Caco-2 (cell line): ENCODE results near the gene APMAP. TPM values are rescaled to one million over a fixed set of nuclear protein-coding genes. Genes with fewer than 3 reads are reported as not detected.

Source experiments
- BruUV-seq: library from RNA; stranded (reverse); fragments of 400-500 nt; replicated peaks from 2 replicates; lab custom pipeline; 2021; lab: Mats Ljungman, UMichigan
- CTCF ChIA-PET: fragments of 300-600 bp; sonication (Branson Sonifier 250); formaldehyde crosslinking; loops from one replicate; lab custom pipeline; 2022; ENCODE audit warnings: antibody characterized with exemption; lab: Charles Lee
- POLR2A ChIA-PET: fragments of 300-600 bp; sonication (Branson Sonifier 250); formaldehyde crosslinking; loops from one replicate; lab custom pipeline; 2022; ENCODE audit warnings: antibody characterized with exemption; lab: Charles Lee
- DNase-seq, 2 experiments: peaks; one replicate each; pipeline versions ENCODE4 v3.0.0 to v3.0.0-alpha.2; 2020 to 2022
- H3K27me3 ChIP-seq: replicated peaks from 2 replicates; pipeline ENCODE4 v1.6.0; 2011; ENCODE audit warnings: low read length; ENCODE audit not compliant: control insufficient read depth, insufficient read depth
- H3K36me3 ChIP-seq: 2 replicates; pipeline ENCODE4 v1.5.1; 2011; ENCODE audit warnings: low read length; ENCODE audit not compliant: control insufficient read depth, insufficient read depth
- H3K4me1 ChIP-seq: fragments of 250-450 bp; sonication (Bioruptor Pico); 2 replicates; pipeline ENCODE4 v1.5.1; 2020; ENCODE audit warnings: mild to moderate bottlenecking
- H3K4me3 ChIP-seq: 2 replicates; pipeline ENCODE4 v1.5.1; 2011; ENCODE audit warnings: low read depth, mild to moderate bottlenecking, control low read depth, low read length
- H3K9me3 ChIP-seq: fragments of 250-450 bp; sonication (Bioruptor Pico); 2 replicates; pipeline ENCODE4 v1.5.1; 2020; ENCODE audit warnings: mild to moderate bottlenecking, moderate library complexity
- H3K27ac Mint-ChIP-seq: one replicate; pipeline ENCODE4 v1.8.0; 2022; ENCODE audit warnings: mixed read lengths; ENCODE audit not compliant: unreplicated experiment
- H3K27me3 Mint-ChIP-seq: one replicate; pipeline ENCODE4 v1.8.0; 2022; ENCODE audit warnings: mixed read lengths; ENCODE audit not compliant: insufficient read depth, unreplicated experiment
- H3K36me3 Mint-ChIP-seq: one replicate; pipeline ENCODE4 v1.8.0; 2022; ENCODE audit warnings: mild to moderate bottlenecking, mixed read lengths; ENCODE audit not compliant: insufficient read depth, unreplicated experiment
- H3K4me1 Mint-ChIP-seq: one replicate; pipeline ENCODE4 v1.8.0; 2022; ENCODE audit warnings: low read depth, mixed read lengths; ENCODE audit not compliant: unreplicated experiment
- H3K4me3 Mint-ChIP-seq: one replicate; pipeline ENCODE4 v1.8.0; 2022; ENCODE audit warnings: mild to moderate bottlenecking, moderate library complexity, mixed read lengths; ENCODE audit not compliant: unreplicated experiment
- H3K9me3 Mint-ChIP-seq: one replicate; pipeline ENCODE4 v1.8.0; 2022; ENCODE audit warnings: mixed read lengths; ENCODE audit not compliant: unreplicated experiment
- CTCF ChIP-seq, 2 experiments: fragments of 200-600 bp in 1 of 2; IDR thresholded peaks; 1 replicate in 1 of 2; 2 replicates in 1 of 2; pipeline versions ENCODE4 v1.5.1 to v1.8.0; 2011 to 2022; ENCODE audit warnings: antibody characterized with exemption in 1 of 2, control low read depth in 1 of 2, inconsistent platforms in 1 of 2, low read depth in 1 of 2, low read length in 1 of 2, mild to moderate bottlenecking in 1 of 2, moderate library complexity in 1 of 2; ENCODE audit not compliant: insufficient read depth in 1 of 2, severe bottlenecking in 1 of 2, unreplicated experiment in 1 of 2
- intact Hi-C: fragments of 100-400 bp; cut with micrococcal nuclease; formaldehyde crosslinking; loops from one replicate; pipeline ENCODE4 v1.10.0; 2022; ENCODE audit not compliant: unreplicated experiment
- total RNA-seq: library from RNA; stranded (reverse); gene quantifications from 2 replicates; pipeline ENCODE4 v1.2.3, GENCODE V29; 2022

APMAP gene
- total RNA-seq, 1 experiment from 2014 or later: 138 TPM

GRCh38 chr20:25019381-25020155 lies 27.0 kb upstream of the APMAP start:
- Histone ChIP-seq H3K4me1 (peaks cover 30% of the 10 kb centered on the region), H3K9me3 (no peaks in the 10 kb centered on the region), H3K36me3 (peaks cover 1% of the 10 kb centered on the region), H3K27me3 (no peaks in the 10 kb centered on the region), H3K4me3 (no peak overlapping the region)
- H3K9me3 Mint-ChIP-seq: no peaks in the 10 kb centered on the region
- peaks cover 40% of the 10 kb centered on the region for H3K36me3 Mint-ChIP-seq
- no peak overlapping the region for H3K4me3 Mint-ChIP-seq
- H3K27me3 Mint-ChIP-seq: no peaks in the 10 kb centered on the region
- peaks cover 28% of the 10 kb centered on the region for H3K4me1 Mint-ChIP-seq
- intact Hi-C loops: no loop called here
- POLR2A ChIA-PET: no interaction called here
- BruUV-seq: no TSS peak
- peak overlapping the region; percentile 92 for H3K27ac Mint-ChIP-seq
- CTCF ChIA-PET: interaction anchor here (0.6 to 1.8 kb wide), 2 partner anchors 41 to 46 kb away, joined by 3 to 4 read pairs; no protein-coding TSS in a partner anchor
- DNase-seq: peak in 1 of 2 experiments; percentile 27
- TF ChIP-seq CTCF (IDR thresholded peaks at IDR 0.05; ENCODE audit: insufficient read depth in 1 of 2, low read depth in 1 of 2, low read length in 1 of 2, severe bottlenecking in 1 of 2, unreplicated experiment in 1 of 2): no peak

GRCh38 chr20:25018841-25019240 lies 26.3 kb upstream of the APMAP start:
- intact Hi-C loops: no loop called here
- DNase-seq: peak in 1 of 2 experiments; percentile 21
- ChIA-PET POLR2A (no interaction called here), CTCF (interaction anchor here (0.6 to 1.8 kb wide), 3 partner anchors 14 to 47 kb away, joined by 3 to 4 read pairs (median 3); no protein-coding TSS in a partner anchor)
- peak overlapping the region; percentile 92 for H3K27ac Mint-ChIP-seq
- no peaks in the 10 kb centered on the region for H3K9me3 ChIP-seq
- H3K27me3 ChIP-seq: no peaks in the 10 kb centered on the region
- H3K4me1 ChIP-seq: peaks cover 30% of the 10 kb centered on the region
- no peaks in the 10 kb centered on the region for H3K27me3 Mint-ChIP-seq
- TF ChIP-seq CTCF (IDR thresholded peaks at IDR 0.05; ENCODE audit: insufficient read depth in 1 of 2, low read depth in 1 of 2, low read length in 1 of 2, severe bottlenecking in 1 of 2, unreplicated experiment in 1 of 2): no peak
- H3K36me3 ChIP-seq: peaks cover 1% of the 10 kb centered on the region
- BruUV-seq: no TSS peak
- H3K9me3 Mint-ChIP-seq: no peaks in the 10 kb centered on the region
- H3K36me3 Mint-ChIP-seq: peaks cover 40% of the 10 kb centered on the region
- no peak overlapping the region for H3K4me3 Mint-ChIP-seq
- no peak overlapping the region for H3K4me3 ChIP-seq
- peaks cover 28% of the 10 kb centered on the region for H3K4me1 Mint-ChIP-seq

- peaks cover 30% of the 10 kb centered on the region for H3K4me1 ChIP-seq
- no TSS peak for BruUV-seq
- peaks cover 1% of the 10 kb centered on the region for H3K36me3 ChIP-seq
- no peaks in the 10 kb centered on the region for H3K27me3 Mint-ChIP-seq
- peak in 1 of 2 experiments; percentile 22 for DNase-seq
- no peak overlapping the region for H3K4me3 Mint-ChIP-seq
- POLR2A ChIA-PET: no interaction called here
- H3K27ac Mint-ChIP-seq: peak overlapping the region; percentile 92
- no peak for TF ChIP-seq CTCF (IDR thresholded peaks at IDR 0.05; ENCODE audit: insufficient read depth in 1 of 2, low read depth in 1 of 2, low read length in 1 of 2, severe bottlenecking in 1 of 2, unreplicated experiment in 1 of 2)
- CTCF ChIA-PET: interaction anchor here (1.0 to 1.8 kb wide), 2 partner anchors 15 to 47 kb away, joined by 3 to 4 read pairs; no protein-coding TSS in a partner anchor
- no peak overlapping the region for H3K4me3 ChIP-seq
- H3K36me3 Mint-ChIP-seq: peaks cover 36% of the 10 kb centered on the region
- intact Hi-C loops: no loop called here
- H3K4me1 Mint-ChIP-seq: peaks cover 28% of the 10 kb centered on the region
- H3K9me3 ChIP-seq: no peaks in the 10 kb centered on the region
- H3K9me3 Mint-ChIP-seq: no peaks in the 10 kb centered on the region
- no peaks in the 10 kb centered on the region for H3K27me3 ChIP-seq
Measured at GRCh38 chr20:25018425-25018824, 25.9 kb upstream of the APMAP start.
